GM12878 (cell line): ENCODE data around the gene ATG12. TPM values are rescaled to one million over a fixed set of nuclear protein-coding genes. Genes with fewer than 3 reads are reported as not detected.

Experiments used
- ATAC-seq: fragments of 200-7000 bp; cut with Tn5 transposase; 3 replicates; pipeline ENCODE4 v1.9.1; 2020; ENCODE audit warnings: mild to moderate bottlenecking, moderate library complexity
- BruUV-seq: library from RNA; stranded (reverse); fragments of 400-500 nt; replicated peaks from 2 replicates; lab custom pipeline; 2021; lab: Mats Ljungman, UMichigan
- CTCF ChIA-PET: fragments of 300-600 bp; sonication (Branson Sonifier 250); formaldehyde crosslinking; extraction: SDS; loops from one replicate; lab custom pipeline; 2021; ENCODE audit warnings: inconsistent platforms; lab: Yijun Ruan, JAX
- POLR2A ChIA-PET: fragments of 350-600 bp; formaldehyde crosslinking; extraction: SDS; loops from one replicate; lab custom pipeline; 2021; ENCODE audit warnings: inconsistent platforms; lab: Charles Lee
- RAD21 ChIA-PET: fragments of 300-600 bp; sonication (Branson Sonifier 250); formaldehyde crosslinking; loops from one replicate; lab custom pipeline; 2023; ENCODE audit warnings: antibody characterized with exemption; ENCODE audit not compliant: unreplicated experiment; lab: Charles Lee
- SMC1A ChIA-PET: fragments of 300-600 bp; sonication (Branson Sonifier 250); formaldehyde crosslinking; loops from one replicate; lab custom pipeline; 2023; ENCODE audit not compliant: unreplicated experiment, uncharacterized antibody; lab: Charles Lee
- DNase-seq: peaks from one replicate; pipeline ENCODE4 v3.0.0-alpha.2; 2011; ENCODE audit warnings: low read depth, low spot score
- FAIRE-seq: peaks from 3 replicates; lab custom pipeline; 2011; peaks lifted over from hg19 to GRCh38; lab: Jason Lieb, UNC
- H2AFZ ChIP-seq: 2 replicates; pipeline ENCODE4 v1.6.0; 2011; ENCODE audit warnings: low read depth, low read length, control low read depth; ENCODE audit not compliant: control insufficient read depth
- H3K27ac ChIP-seq: 2 replicates; pipeline ENCODE4 v1.5.1; 2011; ENCODE audit warnings: control low read depth; ENCODE audit not compliant: control insufficient read depth, insufficient read depth
- H3K27me3 ChIP-seq, 2 experiments: replicated peaks in 1 of 2; 2 replicates each; pipeline versions ENCODE4 v1.6.0 to v1.6.1; 2011; ENCODE audit warnings: low read length in 1 of 2; ENCODE audit not compliant: control insufficient read depth in 2 of 2, insufficient read depth in 2 of 2
- H3K36me3 ChIP-seq, 2 experiments: 2 replicates each; pipeline ENCODE4 v1.5.1; 2011; ENCODE audit warnings: low read length in 1 of 2; ENCODE audit not compliant: control insufficient read depth in 2 of 2, insufficient read depth in 2 of 2
- H3K4me1 ChIP-seq: 2 replicates; pipeline ENCODE4 v1.6.1; 2011; ENCODE audit warnings: mild to moderate bottlenecking, low read length, moderate library complexity, mixed read lengths; ENCODE audit not compliant: control insufficient read depth, insufficient read depth
- H3K4me2 ChIP-seq: 2 replicates; pipeline ENCODE4 v1.6.0; 2011; ENCODE audit warnings: control low read depth; ENCODE audit not compliant: control insufficient read depth, insufficient read depth
- H3K4me3 ChIP-seq: fragments of 200-600 bp; sonication (generic); 2 replicates; pipeline ENCODE4 v1.5.1; 2016
- H3K79me2 ChIP-seq: 2 replicates; pipeline ENCODE4 v1.6.0; 2011; ENCODE audit warnings: low read length; ENCODE audit not compliant: control insufficient read depth, insufficient read depth
- H3K9ac ChIP-seq: 2 replicates; pipeline ENCODE4 v1.8.0; 2011; ENCODE audit warnings: low read length, control low read depth, mixed read lengths; ENCODE audit not compliant: control insufficient read depth, insufficient read depth
- H3K9me3 ChIP-seq: replicated peaks from 3 replicates; pipeline ENCODE4 v1.5.1; 2011; ENCODE audit warnings: mild to moderate bottlenecking, low read length; ENCODE audit not compliant: control insufficient read depth, insufficient read depth
- H4K20me1 ChIP-seq: 2 replicates; pipeline ENCODE4 v1.6.0; 2011; ENCODE audit not compliant: control insufficient read depth, insufficient read depth
- FOXK2 ChIP-seq: fragments of 450-650 bp; IDR thresholded peaks from 2 replicates; pipeline ENCODE4 v1.6.1; 2017; ENCODE audit warnings: mild to moderate bottlenecking, moderate library complexity
- IRF3 ChIP-seq: fragments of 450-650 bp; IDR thresholded peaks from 2 replicates; pipeline ENCODE4 v1.6.1; 2014; ENCODE audit warnings: mild to moderate bottlenecking
- PAX8 ChIP-seq: fragments of 450-650 bp; IDR thresholded peaks from 2 replicates; pipeline ENCODE4 v1.6.1; 2017; ENCODE audit warnings: mild to moderate bottlenecking, moderate library complexity
- RELB ChIP-seq: fragments of 450-650 bp; IDR thresholded peaks from 2 replicates; pipeline ENCODE4 v1.6.1; 2017; ENCODE audit warnings: low read depth, mild to moderate bottlenecking, moderate library complexity
- TBL1XR1 ChIP-seq: IDR thresholded peaks from 2 replicates; pipeline ENCODE4 v1.6.1; 2012; ENCODE audit warnings: low read depth, low read length, improper control_type of control experiment
- WGBS: methylation state at CpG from one replicate; pipeline ENCODE4 v1.1.6; 2016; ENCODE audit warnings: low lambda C conversion rate; ENCODE audit not compliant: insufficient replicate concordance, insufficient coverage; ENCODE audit errors: missing lambda C conversion rate; 5-methylcytosine and 5-hydroxymethylcytosine counted together
- in situ Hi-C: fragments of 300-500 bp; cut with MboI; formaldehyde crosslinking; loops from 9 replicates; pipeline ENCODE4 v1.14.3; 2018; ENCODE audit warnings: mixed read lengths
- intact Hi-C: fragments of 100-400 bp; cut with micrococcal nuclease; formaldehyde crosslinking; loops from one replicate; pipeline ENCODE4 v1.14.2; 2022; ENCODE audit not compliant: unreplicated experiment
- polyA plus RNA-seq, 11 experiments: library from polyadenylated mRNA; depleted of rRNA in 4 of 11; unstranded in 6 of 11; stranded (reverse) in 5 of 11; fragments of >200 nt; fragmentation: Nextera tagmentation in 4 of 11; fragmentation: Illumina TruSeq in 1 of 11; extraction: Ambion mirVana in 4 of 11; extraction: Trizol in 1 of 11; gene quantifications; 1 replicate in 1 of 11; 2 replicates in 10 of 11; pipeline versions ENCODE4 v1.2.1 to v1.2.3, GENCODE V29; 2011 to 2016; ENCODE audit warnings: inconsistent platforms in 2 of 11, missing spikeins in 2 of 11, low read depth in 1 of 11
- total RNA-seq, 4 experiments: library from RNA; depleted of rRNA in 3 of 4; stranded (reverse); fragments of >200 nt in 3 of 4; fragmentation: Illumina TruSeq in 1 of 4; extraction: Trizol in 1 of 4; gene quantifications; 2 replicates each; pipeline versions ENCODE4 v1.2.1 to v1.2.3, GENCODE V29; 2013 to 2021

ATG12 gene
- total and polyA plus RNA-seq, 10 of the 15 experiments (the other 5 are each of a cell fraction or from before 2014, with no cell fraction given), result 23.2 to 92.0 (median 58.6) TPM

- H3K4me2 ChIP-seq, result peak overlapping the region; percentile 86
- CTCF ChIA-PET, result interaction anchor here (0.6 to 1.6 kb wide), 10 partner anchors 9 to 825 kb away, joined by 3 to 5 read pairs (median 4); no protein-coding TSS in a partner anchor
- TSS peak; percentile 55 for BruUV-seq
- peaks cover 93% of the 10 kb centered on the region for H3K79me2 ChIP-seq
- H3K4me3 ChIP-seq, result peak overlapping the region; percentile 83
- RAD21 ChIA-PET, result interaction anchor here (0.6 to 2.0 kb wide), 8 partner anchors 25 to 467 kb away, joined by 3 to 7 read pairs (median 3); partner anchors contain the start of gene TMED7
- H3K9me3 ChIP-seq, result no peaks in the 10 kb centered on the region; the same call in 2 of the 3 replicates
- H3K27me3 ChIP-seq, result no peaks in the 10 kb centered on the region
- H3K4me1 ChIP-seq, result peaks cover 21% of the 10 kb centered on the region
- H3K27ac ChIP-seq, result peak overlapping the region; percentile 91
- in situ Hi-C loops (loop anchor here (25.0 kb wide), 1 partner anchor 219 kb away; no protein-coding TSS in a partner anchor), intact Hi-C loops (loop anchor here (10.0 kb wide), 1 partner anchor 1408 kb away; no protein-coding TSS in a partner anchor)
- TF ChIP-seq RELB (no peak), IRF3 (no peak), FOXK2 (no peak), PAX8 (no peak), TBL1XR1 (no peak)
- POLR2A ChIA-PET, result interaction anchor here (0.6 to 1.0 kb wide), 2 partner anchors 581 to 661 kb away, joined by 3 read pairs; no protein-coding TSS in a partner anchor
- peak overlapping the region; percentile 95; the same call in 1 of the 2 replicates for H2AFZ ChIP-seq
- ATAC-seq (no peak), FAIRE-seq (no peak), DNase-seq (no peak)
- SMC1A ChIA-PET, result interaction anchor here (0.7 to 1.8 kb wide), 11 partner anchors 9 to 295 kb away, joined by 3 to 7 read pairs (median 3); no protein-coding TSS in a partner anchor
- H3K36me3 ChIP-seq, result peaks cover 0 to 2% of the 10 kb centered on the region in 2 experiments; a peak in 1 of 4 replicates
- peak overlapping the region; percentile 77 for H3K9ac ChIP-seq
- 45% methylated on average over 3 of the region's 3 CpGs for WGBS
- H4K20me1 ChIP-seq, result peaks cover 5% of the 10 kb centered on the region; the same call in 1 of the 2 replicates
Measured at GRCh38 chr5:115842952-115843351, 1.6 kb upstream of the ATG12 start.
